Measurements from ENCODE around the gene PLEK. TPM values are rescaled to one million over a fixed set of nuclear protein-coding genes. Genes with fewer than 3 reads are reported as not detected.

Gene PLEK
- total RNA-seq, 1 donor from 2014 or later: not detected

DNA sequence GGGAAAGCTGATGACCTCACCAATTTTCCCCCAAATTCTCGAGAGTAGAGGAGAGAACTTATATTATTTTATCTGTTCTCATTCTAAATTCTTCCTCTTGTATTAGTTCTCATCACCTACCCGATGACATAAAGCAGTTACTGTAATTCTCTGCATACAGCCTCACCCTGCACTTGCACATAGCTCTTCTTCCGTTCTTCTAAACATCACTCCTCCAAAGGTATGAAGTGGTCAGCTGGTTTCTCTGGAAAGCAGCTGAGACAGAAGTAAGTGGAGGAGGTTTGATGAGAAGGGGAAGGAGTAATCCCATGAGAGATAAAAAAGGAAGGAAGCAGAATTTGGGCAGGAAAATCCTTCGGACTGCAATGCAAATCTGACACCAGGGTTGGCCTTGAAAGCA lies 63.0 kb downstream of the PLEK start:
- H3K4me3 ChIP-seq (ENCODE audit: low read depth, low read length): no peak overlapping the region
- H3K36me3 ChIP-seq (ENCODE audit: control insufficient read depth, insufficient read depth, low read length): no peaks in the 10 kb centered on the region
- no peak for FAIRE-seq
- DNase-seq (ENCODE audit: low read depth): no peak
- TF ChIP-seq, protein P1, sequence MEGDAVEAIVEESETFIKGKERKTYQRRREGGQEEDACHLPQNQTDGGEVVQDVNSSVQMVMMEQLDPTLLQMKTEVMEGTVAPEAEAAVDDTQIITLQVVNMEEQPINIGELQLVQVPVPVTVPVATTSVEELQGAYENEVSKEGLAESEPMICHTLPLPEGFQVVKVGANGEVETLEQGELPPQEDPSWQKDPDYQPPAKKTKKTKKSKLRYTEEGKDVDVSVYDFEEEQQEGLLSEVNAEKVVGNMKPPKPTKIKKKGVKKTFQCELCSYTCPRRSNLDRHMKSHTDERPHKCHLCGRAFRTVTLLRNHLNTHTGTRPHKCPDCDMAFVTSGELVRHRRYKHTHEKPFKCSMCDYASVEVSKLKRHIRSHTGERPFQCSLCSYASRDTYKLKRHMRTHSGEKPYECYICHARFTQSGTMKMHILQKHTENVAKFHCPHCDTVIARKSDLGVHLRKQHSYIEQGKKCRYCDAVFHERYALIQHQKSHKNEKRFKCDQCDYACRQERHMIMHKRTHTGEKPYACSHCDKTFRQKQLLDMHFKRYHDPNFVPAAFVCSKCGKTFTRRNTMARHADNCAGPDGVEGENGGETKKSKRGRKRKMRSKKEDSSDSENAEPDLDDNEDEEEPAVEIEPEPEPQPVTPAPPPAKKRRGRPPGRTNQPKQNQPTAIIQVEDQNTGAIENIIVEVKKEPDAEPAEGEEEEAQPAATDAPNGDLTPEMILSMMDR (IDR thresholded peaks at IDR 0.05; ENCODE audit: insufficient read depth, low read length, severe bottlenecking): no peak
- H3K27me3 ChIP-seq (ENCODE audit: control insufficient read depth, insufficient read depth, low read length): no peaks in the 10 kb centered on the region

DNA sequence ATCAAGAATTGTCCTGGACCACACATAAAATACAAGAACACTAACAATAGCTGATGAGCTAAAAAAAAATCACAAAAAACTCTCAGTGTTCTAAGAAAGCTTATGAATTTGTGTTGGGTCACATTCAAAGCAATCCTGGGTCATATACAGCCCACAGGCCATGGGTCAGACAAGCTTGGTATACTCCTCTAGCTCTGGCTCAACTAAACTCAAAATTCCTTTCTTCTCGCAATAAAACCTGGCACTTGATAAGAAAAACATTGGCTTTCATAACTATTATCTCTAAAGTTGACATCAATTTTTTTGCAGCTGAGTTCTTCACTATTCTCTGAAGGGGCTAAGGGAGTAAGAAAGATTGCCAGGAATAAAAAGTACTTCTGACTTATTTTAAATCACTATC lies 63.7 kb downstream of the PLEK start:
- no peak for DNase-seq (ENCODE audit: low read depth)
- Histone ChIP-seq H3K27me3 (ENCODE audit: control insufficient read depth, insufficient read depth, low read length) (no peaks in the 10 kb centered on the region), H3K36me3 (ENCODE audit: control insufficient read depth, insufficient read depth, low read length) (no peaks in the 10 kb centered on the region), H3K4me3 (ENCODE audit: low read depth, low read length) (no peak overlapping the region)
- FAIRE-seq: no peak
- TF ChIP-seq, protein P1 (IDR thresholded peaks at IDR 0.05; ENCODE audit: insufficient read depth, low read length, severe bottlenecking): no peak

DNA sequence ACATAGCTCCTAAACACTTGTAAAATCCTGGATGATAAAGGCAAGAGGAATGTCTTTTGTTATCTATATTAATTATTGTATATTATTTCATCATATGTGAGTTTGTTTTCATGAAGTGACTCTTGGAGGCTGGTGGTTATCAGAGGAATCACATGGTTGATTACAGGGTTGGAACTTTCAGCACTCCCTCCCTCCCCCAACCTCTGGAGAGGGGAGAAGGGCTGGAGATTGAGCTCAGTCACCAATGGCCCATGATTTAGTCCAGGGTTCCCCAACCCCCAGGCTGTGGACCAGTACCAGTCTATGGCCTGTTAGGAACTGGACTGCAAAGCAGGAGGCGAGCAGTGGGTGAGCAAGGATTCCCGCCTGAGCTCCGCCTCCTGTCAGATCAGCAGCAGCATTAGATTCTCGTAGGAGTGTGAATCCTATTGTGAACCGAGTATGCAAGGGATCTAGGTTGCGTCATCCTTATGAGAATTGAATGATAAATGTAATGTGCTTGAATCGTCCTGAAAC lies 64.3 kb downstream of the PLEK start:
- FAIRE-seq (no peak), DNase-seq (ENCODE audit: low read depth) (peak; percentile 26)
- H3K4me3 ChIP-seq (ENCODE audit: low read depth, low read length): no peak overlapping the region
- H3K36me3 ChIP-seq (ENCODE audit: control insufficient read depth, insufficient read depth, low read length): no peaks in the 10 kb centered on the region
- no peaks in the 10 kb centered on the region for H3K27me3 ChIP-seq (ENCODE audit: control insufficient read depth, insufficient read depth, low read length)
- TF ChIP-seq, protein P1 (IDR thresholded peaks at IDR 0.05; ENCODE audit: insufficient read depth, low read length, severe bottlenecking): no peak

DNA sequence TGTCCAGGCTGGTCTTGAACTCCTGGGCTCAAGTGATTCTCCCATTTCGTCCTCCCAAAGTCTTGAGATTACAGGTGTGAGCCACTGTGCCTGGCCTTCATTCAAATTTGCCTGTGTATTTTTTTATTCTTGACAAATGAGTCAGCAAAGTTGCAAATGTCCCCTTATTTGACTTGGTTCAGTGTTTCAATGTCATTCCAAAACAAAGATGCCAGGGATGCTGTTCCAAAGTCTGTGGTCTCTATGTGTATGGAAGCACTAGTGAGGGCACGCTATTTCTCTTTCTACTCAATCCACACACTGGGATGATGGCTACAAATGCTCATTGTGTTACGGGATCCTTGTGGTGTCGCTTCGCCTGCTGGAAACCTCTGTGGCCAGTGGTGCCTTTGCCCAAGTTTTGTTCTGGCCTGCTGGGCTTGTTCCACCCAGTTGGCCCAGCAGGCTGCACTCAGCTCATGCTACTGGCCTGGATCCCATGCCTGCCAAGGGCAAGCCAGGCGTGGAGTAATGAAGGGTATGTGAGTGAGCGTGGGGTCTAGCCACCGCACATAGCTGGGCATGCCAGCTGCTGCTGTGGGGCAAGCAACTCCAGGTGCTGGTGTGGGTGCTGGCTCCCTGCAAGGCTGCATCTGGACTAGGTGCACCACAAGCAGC lies 66.4 kb downstream of the PLEK start:
- Histone ChIP-seq H3K36me3 (ENCODE audit: control insufficient read depth, insufficient read depth, low read length) (no peaks in the 10 kb centered on the region), H3K4me3 (ENCODE audit: low read depth, low read length) (no peak overlapping the region), H3K27me3 (ENCODE audit: control insufficient read depth, insufficient read depth, low read length) (no peaks in the 10 kb centered on the region)
- no peak for DNase-seq (ENCODE audit: low read depth)
- FAIRE-seq: no peak
- TF ChIP-seq, protein P1 (IDR thresholded peaks at IDR 0.05; ENCODE audit: insufficient read depth, low read length, severe bottlenecking): no peak

DNA sequence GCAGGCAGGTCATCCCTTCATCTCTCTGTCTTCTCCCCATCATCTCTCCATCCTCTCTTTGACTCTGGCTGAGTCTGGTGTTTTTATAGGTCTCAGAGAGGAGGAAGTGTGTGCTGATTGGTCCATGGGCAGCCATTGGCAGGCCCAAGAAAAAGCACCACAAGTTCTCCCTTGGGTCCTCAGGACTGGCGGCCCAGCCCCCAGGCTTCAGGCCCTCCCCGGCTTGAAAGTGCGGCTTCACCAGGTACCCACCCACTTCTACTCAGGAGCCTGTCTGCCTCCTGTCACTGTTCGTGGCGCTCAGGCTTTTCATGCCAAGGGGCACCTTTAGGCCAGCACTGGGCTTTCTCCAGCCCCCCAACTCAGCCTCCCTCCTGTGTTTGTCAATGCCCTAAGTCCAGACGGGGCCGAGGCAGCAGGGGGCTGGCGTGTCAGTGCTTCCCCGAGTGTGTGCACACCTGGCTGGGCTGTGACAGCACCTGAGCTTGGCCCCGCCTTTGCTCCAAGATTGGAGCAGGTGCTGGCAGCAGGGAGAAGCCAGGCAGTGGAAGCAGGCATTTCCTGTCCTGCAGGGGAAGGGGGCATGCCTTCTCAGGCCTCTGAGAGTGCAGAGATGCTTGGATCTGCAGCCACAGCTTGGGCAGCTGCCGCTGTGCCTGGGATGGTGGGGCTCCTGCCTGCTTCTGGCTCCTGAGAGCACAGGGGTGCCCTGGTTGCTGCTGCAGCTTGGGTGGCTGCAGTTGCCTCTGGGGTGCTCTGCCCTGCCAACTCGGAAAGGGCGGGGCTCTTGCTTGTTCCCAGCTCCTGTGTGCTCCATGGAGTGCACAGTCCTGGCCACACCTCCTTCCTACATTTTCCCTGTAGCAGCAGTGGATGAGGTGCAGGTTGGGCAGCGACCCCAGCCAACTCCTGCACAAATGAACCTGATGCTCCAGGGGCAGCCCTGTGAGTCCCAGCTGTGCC lies 67.9 kb downstream of the PLEK start:
- Histone ChIP-seq H3K4me3 (ENCODE audit: low read depth, low read length) (no peak overlapping the region), H3K27me3 (ENCODE audit: control insufficient read depth, insufficient read depth, low read length) (no peaks in the 10 kb centered on the region), H3K36me3 (ENCODE audit: control insufficient read depth, insufficient read depth, low read length) (no peaks in the 10 kb centered on the region)
- TF ChIP-seq, protein P1 (IDR thresholded peaks at IDR 0.05; ENCODE audit: insufficient read depth, low read length, severe bottlenecking): no peak
- DNase-seq (ENCODE audit: low read depth) (no peak), FAIRE-seq (no peak)
